HG02610 (cell line): Measurements from ENCODE around the gene KIAA0825.
"Not testable (repeated sequence)": the region's sequence is repeated elsewhere in the genome, so short reads cannot be mapped to it uniquely, and the experiment has no call there.

Experiments
- ATAC-seq: cut with Tn5 transposase; IDR thresholded peaks from one replicate; pipeline ENCODE4 v1.9.1; 2021; ENCODE audit warnings: mild to moderate bottlenecking, moderate library complexity; ENCODE audit not compliant: unreplicated experiment

The KIAA0825 gene

DNA sequence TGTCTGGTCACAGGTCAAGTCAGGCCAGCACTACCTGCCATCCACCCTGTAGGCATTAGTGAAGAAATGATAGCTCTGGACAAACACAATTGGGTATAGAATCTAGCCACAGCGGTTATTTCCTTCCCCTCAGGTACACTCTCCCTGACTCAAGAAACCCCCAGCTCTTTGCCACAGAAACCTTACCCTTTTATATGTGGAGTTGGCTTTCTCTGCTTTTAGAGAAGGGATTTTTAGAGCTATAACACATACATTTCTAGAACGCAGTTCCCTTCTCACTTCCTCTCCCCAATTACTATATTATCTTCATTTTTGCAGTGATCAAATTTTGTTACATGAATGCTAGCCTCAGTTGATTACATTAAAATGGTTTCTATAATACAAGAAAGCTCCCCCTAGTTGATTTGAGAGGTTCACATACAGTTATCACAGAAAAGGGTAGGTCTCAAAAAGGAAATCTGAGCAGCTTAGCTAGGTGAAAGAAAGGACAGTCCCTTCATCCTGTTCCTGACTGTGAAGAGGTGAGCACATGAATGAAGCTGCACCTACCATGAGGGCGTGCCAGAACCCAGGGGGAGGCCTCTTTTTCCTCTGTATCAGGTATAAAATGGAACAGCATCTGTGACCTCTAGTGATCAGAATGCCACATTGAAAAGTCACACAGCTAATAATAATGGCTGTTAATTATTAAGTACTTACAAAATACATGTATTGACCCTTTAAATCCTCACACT lies 425.6 kb downstream of the KIAA0825 start:
- peak; percentile 76 for ATAC-seq

DNA sequence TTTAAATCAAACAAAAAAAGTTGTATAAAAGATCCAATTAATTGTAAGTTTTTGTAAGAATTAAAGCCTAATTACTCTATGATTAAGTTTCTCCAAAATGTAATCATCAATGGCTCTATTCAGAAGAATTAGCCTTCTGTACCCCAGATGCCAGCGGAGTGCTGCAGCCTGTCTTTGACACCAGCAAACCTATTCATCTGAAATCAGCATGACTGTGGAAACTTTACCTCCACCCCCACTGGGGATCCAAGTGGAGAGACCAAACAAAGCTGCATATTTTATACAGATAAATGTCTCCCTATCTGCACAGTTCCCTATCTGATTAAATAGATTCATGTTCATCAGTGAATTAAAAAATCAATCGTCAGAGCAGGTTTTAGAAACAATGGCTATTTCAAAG lies 426.8 kb downstream of the KIAA0825 start:
- no peak for ATAC-seq

DNA sequence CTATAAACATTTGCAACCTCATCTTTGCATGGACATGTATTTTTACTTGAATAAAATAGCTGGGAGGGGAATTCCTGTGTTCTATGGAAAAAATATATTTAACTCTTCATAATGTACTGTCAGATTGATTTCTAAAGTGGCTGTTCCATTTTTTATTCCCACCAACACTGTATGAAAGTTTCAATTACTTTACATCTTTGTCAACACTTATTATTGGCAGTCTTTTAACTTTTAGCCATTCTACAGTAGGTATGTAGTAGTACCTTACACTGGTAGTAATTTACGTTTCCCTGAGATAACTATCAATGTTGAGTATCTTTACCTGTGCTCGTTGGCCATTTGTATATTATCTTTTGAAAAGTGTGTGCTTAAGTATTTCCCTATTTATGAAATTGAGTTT lies 429.7 kb downstream of the KIAA0825 start:
- no peak for ATAC-seq

DNA sequence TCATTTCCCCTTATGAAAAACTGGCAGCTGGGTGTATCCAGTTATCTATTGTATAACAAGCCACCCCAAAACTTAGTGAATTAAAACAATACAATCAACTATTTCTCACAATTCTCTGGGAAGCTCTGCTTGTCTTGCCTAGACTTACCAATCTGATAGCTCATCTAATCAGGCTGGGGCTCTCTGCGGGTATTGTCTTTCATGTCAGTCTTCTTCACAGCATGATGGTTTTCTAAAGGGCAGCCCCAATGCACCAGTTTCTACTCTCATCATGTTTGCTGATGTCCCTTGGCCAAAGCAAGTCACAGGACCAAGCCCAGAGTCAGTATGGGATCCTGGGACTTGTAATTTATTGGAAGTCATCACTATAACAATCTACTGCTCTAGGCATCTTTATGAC lies 433.5 kb downstream of the KIAA0825 start:
- ATAC-seq: no peak

DNA sequence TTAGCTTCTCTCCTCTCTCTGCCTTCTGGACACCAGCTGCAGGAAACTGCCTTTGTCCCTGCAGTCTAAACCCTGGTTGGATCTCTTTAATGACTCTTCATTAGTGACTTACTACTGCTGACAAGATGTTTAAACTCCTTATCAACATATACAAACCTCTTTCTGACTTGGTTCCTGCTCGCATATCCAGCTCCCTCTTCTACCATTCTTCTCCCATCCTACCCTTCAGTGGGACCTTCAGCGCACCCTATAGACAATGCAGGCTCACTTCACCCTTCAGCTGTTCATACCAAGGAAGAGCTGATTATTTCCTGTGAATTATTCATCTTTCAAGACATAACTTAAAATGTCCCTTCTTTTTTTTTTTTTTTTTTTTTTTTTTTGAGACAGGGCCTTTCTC lies 436.5 kb downstream of the KIAA0825 start:
- ATAC-seq: no peak

DNA sequence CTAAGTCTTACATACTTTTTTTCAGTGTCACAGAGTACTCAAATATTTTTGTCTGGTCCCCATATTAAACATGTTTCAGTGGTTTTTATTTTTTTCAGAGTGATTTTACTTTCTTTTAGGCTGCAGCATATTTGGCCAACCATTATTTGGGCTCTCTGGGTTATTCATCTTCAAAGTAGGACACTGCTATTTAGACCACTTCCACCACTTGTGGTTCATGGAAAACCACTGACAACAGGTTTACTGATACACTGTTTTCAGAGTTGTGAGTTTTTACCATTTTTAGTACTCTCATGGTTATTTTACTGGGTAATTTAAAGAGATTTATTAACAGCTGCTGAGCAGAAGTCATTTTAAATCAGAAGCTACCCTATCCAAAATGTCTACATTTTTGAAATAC lies 437.6 kb downstream of the KIAA0825 start:
- ATAC-seq: no peak

DNA sequence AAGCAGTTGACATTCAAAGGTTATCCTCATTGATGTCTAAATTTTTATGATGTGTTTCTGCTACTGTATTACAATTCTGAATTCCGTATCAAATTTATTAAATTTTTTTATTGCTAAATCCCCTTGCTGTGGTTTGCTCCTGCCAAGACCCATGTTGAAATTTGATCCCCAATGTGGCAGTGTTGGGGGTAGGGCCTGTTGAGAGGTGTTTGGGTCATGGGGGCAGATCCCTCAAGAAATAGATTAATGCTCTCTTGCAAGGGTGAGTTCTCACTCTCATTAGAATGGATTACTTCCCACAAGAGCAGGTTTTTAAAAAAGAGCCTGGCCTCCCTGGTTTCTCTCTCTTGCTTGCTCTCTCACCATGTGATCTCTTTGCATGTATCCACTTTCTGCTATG lies 442.5 kb downstream of the KIAA0825 start:
- ATAC-seq: no peak

DNA sequence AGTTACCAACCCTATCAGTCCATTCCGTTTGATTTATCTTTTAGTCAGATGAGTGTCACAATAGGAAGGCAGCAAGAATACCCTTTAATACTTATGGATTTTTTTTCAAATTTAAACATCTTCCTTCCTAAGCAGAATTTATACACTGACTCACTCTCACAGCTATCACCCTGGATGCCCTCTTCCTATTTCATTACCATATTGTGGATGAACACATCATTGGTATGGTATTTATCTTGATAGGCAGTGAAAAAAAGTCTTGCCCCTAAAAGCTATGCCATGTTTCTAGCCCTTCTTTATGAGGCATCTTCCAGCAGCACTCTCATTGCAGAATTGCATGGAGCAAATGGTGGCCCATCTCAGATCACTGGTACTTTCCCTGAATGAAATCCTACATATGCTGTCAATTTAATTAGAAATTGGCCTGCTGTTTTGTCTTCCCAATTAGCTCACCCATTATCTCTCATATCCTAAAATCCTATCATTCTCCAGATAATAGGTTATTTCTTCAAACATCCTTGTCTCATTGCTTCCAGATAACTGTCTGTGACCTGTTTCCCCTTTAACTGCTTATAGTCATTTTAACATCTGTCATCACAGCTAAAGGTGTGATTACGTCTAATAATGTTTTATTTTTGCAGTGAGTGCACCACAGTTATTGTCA lies 443.5 kb downstream of the KIAA0825 start:
- no peak for ATAC-seq

DNA sequence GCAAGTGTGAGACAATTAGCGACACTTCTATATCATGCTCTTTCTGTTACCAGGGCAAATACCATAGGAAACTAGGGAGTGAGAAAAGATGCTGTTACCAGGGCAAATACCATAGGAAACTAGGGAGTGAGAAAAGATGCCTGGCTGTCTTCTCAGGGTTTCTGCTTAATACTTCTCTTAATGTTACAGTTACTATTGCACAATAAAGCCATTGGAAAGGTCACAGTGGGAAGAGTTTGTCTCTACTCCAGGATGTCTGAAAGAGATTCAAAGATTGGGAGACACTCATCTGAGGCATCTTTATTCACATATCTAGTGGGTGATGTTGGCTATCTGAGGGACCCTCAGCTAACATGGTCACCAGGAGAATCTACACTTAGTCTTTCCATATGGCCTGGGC lies 445.3 kb downstream of the KIAA0825 start:
- ATAC-seq: no peak

DNA sequence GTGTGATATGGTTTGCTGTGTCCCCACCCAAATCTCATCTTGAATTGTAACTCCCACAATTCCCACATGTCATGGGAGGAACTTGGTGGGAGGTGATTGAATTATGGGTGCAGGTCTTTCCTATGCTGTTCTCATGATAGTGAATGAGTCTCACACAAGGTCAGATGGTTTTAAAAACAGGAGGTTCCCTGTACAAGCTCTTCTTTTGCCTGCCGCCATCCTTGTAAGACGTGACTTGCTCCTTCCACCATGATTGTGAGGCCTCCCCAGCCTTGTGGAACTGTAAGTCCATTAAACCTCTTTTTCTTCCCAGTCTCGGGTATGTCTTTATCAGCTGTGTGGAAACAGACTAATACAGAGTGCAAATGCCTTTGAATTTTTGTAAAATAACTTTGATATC lies 447.3 kb downstream of the KIAA0825 start:
- not testable (repeated sequence) for ATAC-seq

DNA sequence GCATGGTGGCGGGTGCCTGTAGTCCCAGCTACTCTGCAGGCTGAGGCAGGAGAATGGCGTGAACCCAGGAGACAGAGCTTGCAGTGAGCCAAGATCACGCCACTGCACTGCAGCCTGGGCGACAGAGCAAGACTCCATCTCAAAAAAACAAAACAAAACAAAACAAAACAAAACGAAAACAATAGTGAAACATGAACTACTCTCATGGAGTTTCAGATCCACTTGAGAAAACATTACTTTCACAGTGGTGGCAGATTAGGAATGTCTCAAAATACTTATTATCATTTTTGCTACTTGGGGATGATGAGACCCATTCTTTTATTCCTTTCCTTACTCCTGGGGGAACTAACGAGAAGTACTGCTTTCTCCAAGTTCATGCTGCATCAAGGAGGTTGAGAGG lies 448.2 kb downstream of the KIAA0825 start:
- ATAC-seq: not testable (repeated sequence)

DNA sequence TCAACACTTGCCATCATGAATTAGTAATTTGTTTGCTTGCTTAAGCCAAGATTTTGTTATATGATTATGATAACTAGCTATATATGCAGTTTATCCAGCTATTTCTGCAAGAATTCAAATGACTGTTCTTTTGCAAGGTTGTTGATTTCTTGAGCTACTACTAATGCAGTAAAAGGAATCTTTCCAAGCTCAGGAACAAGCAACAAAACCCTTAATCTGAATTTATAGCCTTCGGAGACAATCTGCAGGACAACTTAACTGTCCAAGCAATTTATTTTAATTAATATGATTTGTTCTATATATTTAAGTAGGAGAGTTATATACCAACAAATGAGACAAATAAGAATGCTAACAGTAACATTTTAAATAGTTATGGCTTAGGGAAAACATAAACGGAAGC lies 450.3 kb downstream of the KIAA0825 start:
- no peak for ATAC-seq

DNA sequence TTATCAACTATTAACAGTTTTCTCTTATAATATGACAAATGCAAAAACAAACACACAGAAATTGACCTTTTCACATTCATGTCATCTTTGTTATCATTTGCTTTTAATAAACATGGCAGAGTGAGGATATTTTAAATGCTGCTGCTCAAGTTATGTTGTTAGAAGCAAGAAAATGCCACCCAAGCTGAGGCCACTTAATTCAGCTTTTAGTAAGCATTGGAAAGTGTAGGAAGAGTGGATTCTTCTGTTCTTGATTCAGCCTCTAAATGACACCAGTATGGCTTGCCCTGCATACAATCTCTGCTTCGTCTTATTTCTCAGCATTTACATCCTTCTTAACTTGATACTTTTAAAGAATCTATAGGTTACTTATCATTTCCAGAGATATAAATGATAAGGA lies 456.6 kb downstream of the KIAA0825 start:
- no peak for ATAC-seq

DNA sequence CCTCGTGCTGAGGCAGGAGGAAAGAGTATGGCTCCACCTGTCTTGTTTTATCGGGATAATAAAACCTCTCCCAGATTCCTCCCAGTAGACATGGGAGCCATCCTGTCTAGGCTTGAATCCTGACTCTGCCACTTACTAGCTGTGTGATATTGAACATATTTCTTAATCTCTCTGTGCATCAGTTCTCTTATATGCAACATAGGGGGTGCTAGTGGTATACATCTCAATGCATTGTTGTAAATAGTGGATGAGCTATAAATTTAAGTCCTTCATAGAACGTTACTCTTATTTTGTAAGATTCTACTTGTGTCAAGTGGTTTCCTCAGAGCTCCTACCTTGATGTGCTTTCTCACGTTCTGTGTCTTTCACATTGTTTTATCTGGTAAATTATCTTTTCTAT lies 459.3 kb downstream of the KIAA0825 start:
- ATAC-seq: no peak

DNA sequence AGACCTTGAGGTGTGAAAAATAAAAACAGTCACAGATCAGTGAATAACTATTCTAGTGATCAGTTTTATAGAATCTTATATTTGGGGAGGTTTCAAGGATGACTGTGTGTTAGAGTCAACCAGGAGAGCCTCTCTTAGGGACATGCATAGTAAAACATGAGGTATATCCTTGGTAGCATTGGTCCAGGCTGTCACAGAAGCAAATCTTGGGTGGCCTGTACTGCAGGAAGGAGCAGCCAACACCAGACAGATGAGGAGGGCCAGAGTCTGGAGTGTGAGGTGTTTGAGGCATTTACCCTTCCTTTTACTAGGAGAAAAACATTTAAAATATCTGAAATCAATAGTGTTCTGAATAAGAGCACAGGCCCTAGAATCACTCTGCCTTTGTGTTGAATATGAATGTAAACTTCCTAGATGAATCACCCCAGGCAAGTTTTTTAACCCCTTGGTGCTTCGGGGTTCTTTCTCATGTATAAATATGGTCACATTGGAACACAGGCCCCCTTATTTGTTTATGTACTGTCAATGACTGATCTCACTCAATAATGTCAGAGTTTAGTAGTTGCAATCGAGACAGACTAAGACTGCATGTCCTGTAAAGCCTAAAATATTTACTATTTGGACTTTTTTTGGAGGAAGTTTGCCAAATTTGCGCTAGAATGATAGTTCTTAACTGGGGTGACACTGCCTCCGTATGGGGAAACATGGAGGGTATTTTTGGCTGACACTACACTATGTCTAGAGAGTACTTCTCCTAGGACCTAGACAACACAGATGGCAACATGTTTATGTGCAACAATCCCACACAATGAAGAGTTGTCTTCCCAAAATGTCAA lies 460.5 kb downstream of the KIAA0825 start:
- no peak for ATAC-seq

DNA sequence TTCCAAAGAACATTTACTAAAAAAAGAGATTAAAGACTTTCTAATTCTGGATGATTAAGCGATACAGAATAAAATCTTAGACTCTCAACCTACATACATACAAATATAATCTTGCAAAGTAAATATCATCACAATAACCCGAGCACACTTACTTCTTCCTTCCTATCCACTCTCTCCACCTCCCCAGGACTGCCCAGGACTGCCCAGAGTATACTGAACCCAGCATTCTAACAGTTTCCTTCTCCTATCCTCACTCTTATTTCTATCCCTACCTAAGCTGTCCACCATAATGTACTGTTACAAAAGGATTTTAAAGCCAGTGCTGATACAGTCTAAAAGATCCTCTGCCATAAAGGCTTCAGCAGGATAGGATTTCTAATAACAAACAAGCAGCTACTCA lies 463.7 kb downstream of the KIAA0825 start:
- ATAC-seq: no peak

DNA sequence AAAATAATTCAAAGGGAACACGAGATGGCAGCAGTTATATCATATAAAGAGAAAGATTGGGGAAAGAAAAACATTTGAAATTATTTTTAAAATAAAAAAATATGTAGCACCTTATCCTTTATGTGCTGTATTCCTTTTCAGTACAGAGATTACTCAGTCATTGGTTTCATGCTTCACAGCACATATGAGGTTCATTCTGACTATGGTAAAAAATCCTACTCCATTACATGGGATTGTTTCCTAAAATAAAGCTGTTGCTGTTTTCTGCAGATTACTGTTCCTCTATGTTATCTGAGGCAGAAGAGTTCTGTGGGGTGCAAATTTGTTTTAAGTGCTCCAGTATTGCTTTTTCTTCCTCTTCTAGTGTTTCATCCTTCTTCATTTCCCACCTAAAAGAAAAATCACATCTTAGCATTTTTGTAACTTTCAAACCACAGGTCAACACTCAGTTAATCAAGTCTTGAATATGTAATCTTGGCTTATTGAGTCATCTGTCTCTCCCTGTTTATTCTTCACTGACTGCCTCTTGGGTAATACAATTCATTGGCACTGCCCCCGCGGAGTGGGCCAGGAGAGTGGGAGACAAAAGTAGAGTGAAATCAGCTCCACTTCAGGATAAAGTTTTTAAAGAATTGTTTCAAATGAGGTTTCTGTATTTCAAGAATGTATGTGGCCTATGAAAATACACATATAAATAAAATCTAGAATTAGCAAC lies 464.5 kb downstream of the KIAA0825 start:
- peak; percentile 53 for ATAC-seq

DNA sequence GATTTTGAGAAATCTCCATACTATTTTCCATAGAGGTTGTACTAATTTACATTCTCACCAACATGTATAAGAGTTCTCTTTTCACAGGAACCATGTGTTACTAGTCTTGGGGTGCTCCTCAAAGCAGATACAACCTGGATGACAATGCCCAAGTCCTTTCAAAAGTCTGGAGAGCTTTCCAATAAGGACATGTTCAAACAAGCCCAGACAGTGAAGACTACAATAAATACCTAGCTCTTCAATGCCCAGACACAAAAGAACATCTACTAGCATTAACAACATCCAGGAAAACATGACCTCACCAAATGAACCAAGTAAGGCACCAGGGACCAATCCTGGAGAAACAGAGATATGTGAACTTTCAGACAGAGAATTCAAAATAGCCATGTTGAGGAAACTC lies 474.8 kb downstream of the KIAA0825 start:
- ATAC-seq: not testable (repeated sequence)

DNA sequence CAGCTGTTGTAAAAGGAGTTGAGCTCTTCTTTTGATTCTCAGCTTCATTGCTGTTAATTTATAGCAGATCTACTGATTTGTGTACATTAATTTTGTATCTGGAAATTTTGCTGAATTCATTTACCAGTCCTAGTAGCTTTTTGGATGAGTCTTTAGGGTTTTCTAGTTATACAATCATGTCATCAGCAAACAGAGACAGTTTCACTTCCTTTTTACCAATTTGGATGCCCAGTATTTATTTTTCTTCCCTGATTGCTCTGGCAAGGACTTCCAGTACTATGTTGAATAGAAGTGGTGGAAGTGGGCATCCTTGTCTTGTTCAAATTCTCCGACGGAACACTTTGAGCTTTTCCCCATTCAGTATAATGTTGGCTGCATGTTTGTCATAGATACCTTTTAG lies 478.1 kb downstream of the KIAA0825 start:
- no peak for ATAC-seq

DNA sequence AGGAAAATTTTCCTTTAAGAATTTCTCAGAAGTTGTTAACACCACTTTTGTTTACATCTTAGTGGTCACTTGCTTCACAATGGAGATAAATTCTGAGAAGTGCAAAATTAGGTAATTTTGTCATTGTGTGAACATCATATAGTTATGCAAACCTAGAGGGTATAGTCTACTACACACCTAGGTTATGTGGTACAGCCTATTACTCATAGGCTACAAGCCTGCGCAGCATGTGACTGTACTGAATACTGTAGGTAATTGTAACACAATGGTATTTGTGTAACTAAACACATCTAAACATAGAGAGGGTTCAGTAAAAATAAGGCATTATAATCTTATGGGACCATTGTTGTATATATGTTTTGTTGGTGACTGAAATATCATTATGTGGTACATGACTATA lies 488.3 kb downstream of the KIAA0825 start:
- ATAC-seq: no peak

DNA sequence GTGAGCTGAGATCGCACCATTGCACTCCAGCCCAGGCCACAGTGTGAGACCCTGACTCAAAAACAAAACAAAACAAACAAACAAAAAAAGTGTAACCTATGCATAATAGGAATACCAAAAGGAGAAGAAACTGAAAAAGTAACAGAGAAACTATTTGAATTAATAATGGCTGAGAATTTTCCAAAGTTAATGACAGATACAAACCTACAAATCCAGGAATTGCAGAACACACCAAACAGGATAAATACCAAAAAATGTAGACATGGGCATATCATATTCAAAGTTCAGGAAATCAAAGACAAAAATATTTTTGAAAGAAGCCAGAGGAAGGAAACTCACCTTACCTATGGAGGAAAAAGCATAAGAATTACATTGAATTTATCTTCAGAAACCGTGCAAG lies 493.3 kb downstream of the KIAA0825 start:
- no peak for ATAC-seq
